GM21447 (cell line): ENCODE measurements around the gene SCAI.
"Not testable (repeated sequence)": the region's sequence is repeated elsewhere in the genome, so short reads cannot be mapped to it uniquely, and the experiment has no call there.

Experiments used
- ATAC-seq: cut with Tn5 transposase; IDR thresholded peaks from one replicate; pipeline ENCODE4 v1.9.1; 2021; ENCODE audit not compliant: unreplicated experiment

SCAI gene

GRCh38 chr9:124950050-124950718 lies 193.1 kb downstream of the SCAI start:
- no peak for ATAC-seq

GRCh38 chr9:124949387-124949786 lies 193.9 kb downstream of the SCAI start:
- no peak for ATAC-seq

DNA sequence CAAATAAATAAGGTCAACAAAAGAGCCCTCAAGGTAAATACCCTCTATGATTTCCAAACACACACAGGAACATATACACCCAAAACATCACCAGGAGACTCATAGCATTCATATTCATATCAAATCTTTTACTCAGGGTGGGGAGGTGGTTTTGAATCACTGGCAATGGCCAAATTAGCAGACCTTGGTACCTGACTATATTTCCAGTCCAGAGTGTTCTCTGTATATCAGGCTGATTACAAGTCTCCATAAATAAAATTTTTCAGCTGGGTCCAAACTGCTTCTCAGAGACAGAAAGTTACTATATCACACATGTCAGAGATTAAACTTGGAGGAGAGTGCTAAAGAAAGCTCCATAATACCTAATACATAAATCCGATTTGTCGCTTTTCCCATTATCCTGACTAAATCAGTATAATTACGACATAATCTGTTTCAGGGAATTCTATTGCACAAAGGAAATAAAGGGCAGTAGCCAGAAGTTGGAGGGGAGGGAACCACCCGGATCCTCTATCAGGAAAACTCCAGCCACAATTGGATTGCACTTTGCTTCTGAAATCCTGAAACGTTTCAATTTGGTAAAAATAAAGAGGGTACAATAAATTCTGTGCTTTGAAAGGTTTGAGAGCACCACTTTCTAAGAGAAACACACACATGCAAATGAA lies 195.5 kb downstream of the SCAI start:
- ATAC-seq = no peak

- no peak for ATAC-seq
These were observed 197.2 kb downstream of the SCAI start for GRCh38 chr9:124946167-124946566.

GRCh38 chr9:124941679-124942561 lies 201.4 kb downstream of the SCAI start:
- peak; percentile 34 for ATAC-seq

DNA sequence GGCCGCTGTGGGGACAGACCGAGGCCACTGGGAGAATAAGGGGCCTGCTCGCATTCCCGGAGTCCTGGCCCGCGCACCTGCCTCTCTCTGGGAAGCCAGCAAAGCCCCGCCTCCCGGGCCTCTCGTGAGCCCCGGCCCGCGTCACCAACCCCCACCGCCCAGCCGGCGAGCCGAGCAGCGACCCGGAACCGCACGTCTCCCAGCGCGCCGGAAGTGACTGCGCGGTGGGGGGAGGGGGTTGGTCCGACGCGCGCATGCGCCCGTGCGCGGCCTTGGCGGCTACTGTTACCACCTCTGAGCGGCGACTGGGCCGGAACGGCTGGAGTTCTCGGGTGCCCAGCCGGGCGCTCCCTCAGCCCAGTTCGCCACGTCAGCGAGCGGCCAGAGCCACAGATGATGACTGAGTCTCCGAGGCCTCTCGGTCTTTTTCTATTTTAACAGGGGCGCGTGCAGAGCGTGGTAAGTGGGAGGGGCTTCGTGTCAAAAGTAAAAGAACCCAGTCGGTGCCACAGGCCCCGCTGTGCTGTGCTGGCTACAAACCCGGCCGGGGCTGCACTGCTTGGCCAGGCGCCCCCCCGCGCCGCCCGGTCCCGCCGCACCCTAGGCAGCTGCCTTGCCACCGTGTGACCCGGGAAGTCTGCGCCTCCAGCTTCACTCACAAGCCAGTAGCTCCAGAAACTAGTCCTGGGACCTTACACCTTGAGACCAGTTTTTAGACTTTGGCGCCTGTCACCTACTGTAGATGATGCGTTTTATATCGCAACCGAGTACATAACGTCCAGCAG lies 202.2 kb downstream of the SCAI start, which contains the start of gene GOLGA1:
TSS of gene GOLGA1 (minus strand) at position 190 of the 785 bp plus-strand sequence. CDS start 2,372 bp downstream, outside the sequence.
- ATAC-seq = peak; percentile 73

- ATAC-seq = peak; percentile 37
These were observed 202.8 kb downstream of the SCAI start for GRCh38 chr9:124940521-124940893.

GRCh38 chr9:124939944-124940343 lies 203.4 kb downstream of the SCAI start:
- ATAC-seq = no peak

DNA sequence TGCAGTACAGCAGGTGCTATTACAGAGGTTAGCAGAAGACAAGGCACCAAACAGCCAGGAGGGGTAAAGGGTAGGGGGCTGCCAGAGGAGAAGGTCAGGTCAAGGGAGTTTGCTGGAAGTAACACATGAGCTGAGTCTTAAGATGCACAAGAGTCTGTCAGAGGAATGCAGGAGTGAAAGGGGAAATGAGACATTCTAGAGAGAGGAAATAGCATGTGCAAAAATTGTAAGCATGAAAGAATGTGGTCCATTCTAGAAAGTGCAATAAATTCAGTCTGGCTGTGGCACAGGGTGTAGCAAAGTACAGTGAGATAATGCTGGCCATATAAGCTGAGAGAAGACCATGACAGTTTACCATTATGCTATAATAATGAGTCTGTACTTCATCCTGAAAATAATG lies 209.0 kb downstream of the SCAI start:
- ATAC-seq = no peak

GRCh38 chr9:124932333-124932732 lies 211.0 kb downstream of the SCAI start:
- no peak for ATAC-seq

DNA sequence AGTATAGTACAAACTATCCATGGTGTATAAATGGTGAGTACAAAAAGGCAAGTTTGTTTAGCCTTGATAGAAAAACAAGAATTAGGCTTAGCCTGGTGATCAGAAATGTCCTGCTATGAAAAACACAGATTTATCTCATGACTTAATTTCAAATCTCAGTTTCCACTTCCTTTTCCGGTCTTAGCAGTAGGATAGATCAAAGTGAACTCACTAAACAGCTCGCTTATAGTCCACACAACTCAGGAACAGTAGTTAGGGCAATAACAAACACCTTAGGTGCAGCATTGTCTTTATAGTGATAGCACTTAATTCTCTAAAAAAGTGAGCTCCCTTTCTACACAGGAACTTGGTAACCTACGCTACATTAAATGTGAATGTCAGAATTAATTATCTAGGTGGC lies 213.9 kb downstream of the SCAI start:
- ATAC-seq = no peak

DNA sequence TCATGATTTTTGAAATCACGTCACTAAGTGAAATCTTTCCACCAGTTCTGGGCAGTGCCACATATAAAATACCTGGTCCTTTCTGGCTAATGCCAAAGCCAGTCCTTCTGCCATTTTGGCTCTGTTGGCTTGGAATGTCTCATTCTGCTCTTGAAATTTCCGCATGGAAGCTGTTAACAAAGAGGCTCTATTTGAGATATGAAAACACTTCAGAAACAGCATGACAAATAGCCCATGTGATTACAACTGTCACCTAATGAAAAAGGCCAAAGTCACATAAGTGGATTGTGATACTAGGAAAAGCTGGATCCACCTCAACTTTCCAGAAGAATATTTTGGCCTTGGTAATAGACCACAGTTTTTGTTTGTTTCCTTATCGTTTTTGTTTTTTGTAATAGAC lies 215.2 kb downstream of the SCAI start:
- ATAC-seq = no peak

DNA sequence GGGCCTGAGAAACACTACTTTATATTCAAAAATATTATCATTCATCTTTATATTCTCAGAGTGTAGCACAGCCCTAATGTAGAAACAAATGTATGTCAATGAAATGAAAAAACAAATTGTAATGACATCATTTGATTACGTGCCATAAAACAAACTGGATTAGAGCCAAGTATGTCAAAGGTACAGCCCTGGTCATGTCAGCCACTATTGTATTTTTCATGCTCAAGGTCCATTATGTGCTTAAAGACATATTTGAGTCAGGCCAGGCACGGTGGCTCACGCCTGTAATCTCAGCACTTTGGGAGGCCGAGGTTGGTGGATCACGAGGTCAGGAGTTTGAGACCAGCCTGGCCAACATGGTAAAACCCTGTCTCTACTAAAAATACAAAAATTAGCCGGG lies 222.9 kb downstream of the SCAI start:
- not testable (repeated sequence) for ATAC-seq

DNA sequence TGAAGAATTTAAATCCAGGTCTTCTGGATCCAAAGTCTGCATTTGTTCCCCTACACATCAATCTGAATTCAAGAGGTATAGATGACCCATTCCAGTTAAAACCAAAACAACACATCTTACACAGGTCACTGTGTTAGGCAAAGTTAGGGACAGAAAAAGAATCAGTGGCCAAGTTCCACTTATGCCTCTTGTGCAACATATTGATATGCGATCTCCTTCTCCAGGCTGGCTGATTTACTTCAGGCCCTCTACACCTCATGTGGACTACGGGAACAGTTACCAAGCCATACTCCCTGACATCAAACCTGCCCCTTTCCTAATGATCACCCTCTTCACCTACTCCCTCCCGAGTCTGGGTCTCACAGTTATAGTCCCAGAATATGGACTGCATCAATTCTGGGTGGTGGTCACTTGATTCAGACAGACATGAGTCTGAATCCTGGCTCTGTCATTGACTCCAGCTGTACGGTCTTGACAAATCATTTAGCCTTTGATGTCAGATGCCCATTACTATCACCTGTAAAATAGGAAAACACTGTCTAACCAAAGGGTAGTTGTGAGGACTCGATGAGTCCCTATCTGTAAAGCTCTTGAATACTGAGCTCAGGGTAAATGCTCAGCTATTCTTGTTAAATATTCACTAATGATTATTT lies 228.4 kb downstream of the SCAI start:
- no peak for ATAC-seq

DNA sequence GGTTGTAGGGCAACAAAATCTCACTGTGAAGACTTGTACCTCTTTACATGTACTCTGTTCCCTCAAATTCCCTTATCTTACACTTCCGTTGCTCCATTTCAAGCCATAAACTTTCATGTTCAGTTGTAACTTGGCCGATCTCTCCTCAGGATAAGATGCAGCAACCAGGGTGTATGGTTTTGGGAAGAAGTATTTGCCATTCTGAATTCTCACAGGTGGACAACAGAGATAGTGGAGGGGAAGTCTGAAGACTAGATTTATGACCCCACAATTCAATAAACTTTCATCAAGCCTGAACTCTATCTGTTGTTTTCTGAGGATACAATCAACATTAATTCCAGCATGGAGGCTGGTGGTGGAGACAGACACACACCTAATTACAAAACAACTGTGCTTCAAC lies 229.9 kb downstream of the SCAI start:
- ATAC-seq = no peak

- no peak for ATAC-seq
These were observed 231.6 kb downstream of the SCAI start for GRCh38 chr9:124911766-124912165.

- no peak for ATAC-seq
These were observed 235.2 kb downstream of the SCAI start for GRCh38 chr9:124908098-124908497.

DNA sequence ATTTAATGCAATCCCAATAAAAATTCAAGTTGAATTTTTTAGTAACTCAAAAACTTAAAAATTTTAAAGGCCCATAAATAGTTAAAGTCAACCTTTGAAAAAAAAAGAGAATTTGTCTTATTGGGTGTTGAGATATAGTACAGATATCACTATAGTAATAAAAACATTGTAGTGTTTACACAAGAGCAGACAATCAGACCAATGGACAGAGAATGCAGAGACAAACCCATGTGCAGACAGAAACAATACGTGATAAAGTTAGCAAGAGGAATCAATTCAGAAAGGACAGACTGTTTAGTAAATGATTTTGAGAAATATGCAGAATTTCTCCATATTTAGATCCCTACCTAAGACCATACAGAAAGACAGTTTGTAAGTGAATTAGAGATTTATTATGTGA lies 236.4 kb downstream of the SCAI start:
- ATAC-seq = no peak

DNA sequence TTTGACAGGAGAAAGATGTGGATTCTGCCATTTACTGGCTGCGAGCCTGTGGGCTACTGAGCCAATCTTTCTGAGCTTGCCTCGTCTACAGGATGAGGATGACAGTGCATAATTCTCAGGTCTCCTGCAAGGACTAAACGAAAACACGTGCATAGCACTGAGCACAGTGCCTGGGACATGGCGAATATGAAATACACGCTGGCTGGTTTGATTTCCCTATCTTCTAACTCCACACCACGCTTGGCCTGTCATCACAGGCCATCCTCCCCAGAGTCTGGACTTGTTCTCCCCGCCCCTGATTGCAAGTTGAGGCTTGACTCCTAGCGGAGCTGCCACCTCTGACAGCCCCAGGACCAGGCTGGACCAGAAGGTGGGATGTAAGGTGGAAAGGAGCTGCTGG lies 243.5 kb downstream of the SCAI start:
- no peak for ATAC-seq
